Activated CD8-positive, alpha-beta memory T cell treated with anti-CD3 and anti-CD28 coated beads, Interleukin-2, amount 10 ng/mL, durations not matched to agents 7 days and 5 days (primary cell): ENCODE results near the gene WASHC1. TPM values are rescaled to one million over a fixed set of nuclear protein-coding genes. Genes with fewer than 3 reads are reported as not detected.
A peak's percentile ranks its signal among the peaks of the same experiment; 100 is the strongest.
"Not testable (repeated sequence)": the region's sequence is repeated elsewhere in the genome, so short reads cannot be mapped to it uniquely, and the experiment has no call there.

Experiments used
- ATAC-seq: fragments of 150-1000 bp; cut with Tn5 transposase; one replicate; pipeline ENCODE4 v1.10.0; 2021; ENCODE audit warnings: moderate library complexity
- CTCF ChIA-PET: fragments of 350-600 bp; sonication (Branson Sonifier 250); formaldehyde crosslinking; loops from one replicate; lab custom pipeline; 2021; ENCODE audit warnings: antibody characterized with exemption; lab: Charles Lee
- DNase-seq: peaks from one replicate; pipeline ENCODE4 v3.0.0-alpha.2; 2020
- H3K27ac Mint-ChIP-seq: one replicate; pipeline ENCODE4 v1.8.0; 2021; ENCODE audit warnings: mild to moderate bottlenecking, mixed read lengths
- H3K27me3 Mint-ChIP-seq: one replicate; pipeline ENCODE4 v1.8.0; 2021; ENCODE audit warnings: mixed read lengths
- H3K36me3 Mint-ChIP-seq: one replicate; pipeline ENCODE4 v1.8.0; 2021; ENCODE audit warnings: mild to moderate bottlenecking, mixed read lengths
- H3K4me1 Mint-ChIP-seq: one replicate; pipeline ENCODE4 v1.8.0; 2021; ENCODE audit warnings: mixed read lengths
- H3K4me3 Mint-ChIP-seq: one replicate; pipeline ENCODE4 v1.8.0; 2021; ENCODE audit warnings: mild to moderate bottlenecking, moderate library complexity, mixed read lengths
- H3K9me3 Mint-ChIP-seq: one replicate; pipeline ENCODE4 v1.8.0; 2022; ENCODE audit warnings: low read depth, mixed read lengths
- total RNA-seq, 2 experiments: library from RNA; stranded (reverse); gene quantifications; one replicate each; pipeline ENCODE4 v1.2.3, GENCODE V29; 2021

WASHC1 gene
- 10 to 100 TPM; 18.6 to 23.9 TPM for total RNA-seq

- H3K4me1 Mint-ChIP-seq, H3K4me3 Mint-ChIP-seq, H3K27me3 Mint-ChIP-seq, DNase-seq, CTCF ChIA-PET, ATAC-seq, H3K9me3 Mint-ChIP-seq, H3K27ac Mint-ChIP-seq, H3K36me3 Mint-ChIP-seq: not testable (repeated sequence)
These were observed at the start of gene WASHC1 for GRCh38 chr9:29356-29755. Gene WASHC1 (minus strand): TSS chr9:29456. CDS start chr9:24999, 4,457 bp downstream.

GRCh38 chr9:78333-78732, 49.1 kb upstream of the WASHC1 start:
- CTCF ChIA-PET: not testable (repeated sequence)

DNA sequence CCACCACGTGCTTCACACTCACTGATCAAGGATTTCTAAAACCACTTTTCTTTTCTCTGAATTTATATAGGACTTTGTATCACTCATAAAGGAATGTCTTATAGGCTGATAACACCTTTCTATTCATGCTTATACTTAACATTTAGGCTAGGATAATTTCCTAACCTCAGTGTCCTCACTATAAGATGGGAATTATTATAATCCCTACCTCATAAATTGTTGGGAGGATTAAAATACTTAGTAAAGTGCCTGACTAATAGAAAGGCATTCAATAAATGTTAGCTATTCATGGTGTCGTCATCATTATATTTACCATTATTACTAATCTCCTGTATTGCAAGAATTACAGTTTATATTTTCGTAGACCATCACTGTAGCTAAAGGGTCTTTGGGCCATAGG, 47.1 kb upstream of the WASHC1 start:
- not testable (repeated sequence) for H3K27ac Mint-ChIP-seq

More at GRCh38 chr9:78333-78732, 49.1 kb upstream of the WASHC1 start:
- H3K4me1 Mint-ChIP-seq, ATAC-seq, DNase-seq, H3K9me3 Mint-ChIP-seq, H3K4me3 Mint-ChIP-seq, H3K27ac Mint-ChIP-seq, H3K36me3 Mint-ChIP-seq: not testable (repeated sequence)
- H3K27me3 Mint-ChIP-seq: peaks cover 19% of the 10 kb centered on the region

GRCh38 chr9:73900-74525, 44.8 kb upstream of the WASHC1 start:
- ATAC-seq, CTCF ChIA-PET, H3K27ac Mint-ChIP-seq, H3K4me1 Mint-ChIP-seq, H3K36me3 Mint-ChIP-seq, DNase-seq, H3K9me3 Mint-ChIP-seq: not testable (repeated sequence)
- Mint-ChIP-seq H3K27me3 (peaks cover 15% of the 10 kb centered on the region), H3K4me3 (peak overlapping the region; percentile 58)

More for the DNA sequence above, 47.1 kb upstream of the WASHC1 start:
- H3K4me1 Mint-ChIP-seq, DNase-seq, H3K9me3 Mint-ChIP-seq, ATAC-seq, H3K36me3 Mint-ChIP-seq, CTCF ChIA-PET, H3K4me3 Mint-ChIP-seq: not testable (repeated sequence)
- peaks cover 18% of the 10 kb centered on the region for H3K27me3 Mint-ChIP-seq

- H3K9me3 Mint-ChIP-seq, H3K36me3 Mint-ChIP-seq, H3K27ac Mint-ChIP-seq, CTCF ChIA-PET, DNase-seq, H3K4me1 Mint-ChIP-seq: not testable (repeated sequence)
- Mint-ChIP-seq H3K4me3 (peak overlapping the region; percentile 58), H3K27me3 (peaks cover 15% of the 10 kb centered on the region)
- peak; percentile 70 for ATAC-seq
These were observed 44.0 kb upstream of the WASHC1 start for GRCh38 chr9:73076-73899.

DNA sequence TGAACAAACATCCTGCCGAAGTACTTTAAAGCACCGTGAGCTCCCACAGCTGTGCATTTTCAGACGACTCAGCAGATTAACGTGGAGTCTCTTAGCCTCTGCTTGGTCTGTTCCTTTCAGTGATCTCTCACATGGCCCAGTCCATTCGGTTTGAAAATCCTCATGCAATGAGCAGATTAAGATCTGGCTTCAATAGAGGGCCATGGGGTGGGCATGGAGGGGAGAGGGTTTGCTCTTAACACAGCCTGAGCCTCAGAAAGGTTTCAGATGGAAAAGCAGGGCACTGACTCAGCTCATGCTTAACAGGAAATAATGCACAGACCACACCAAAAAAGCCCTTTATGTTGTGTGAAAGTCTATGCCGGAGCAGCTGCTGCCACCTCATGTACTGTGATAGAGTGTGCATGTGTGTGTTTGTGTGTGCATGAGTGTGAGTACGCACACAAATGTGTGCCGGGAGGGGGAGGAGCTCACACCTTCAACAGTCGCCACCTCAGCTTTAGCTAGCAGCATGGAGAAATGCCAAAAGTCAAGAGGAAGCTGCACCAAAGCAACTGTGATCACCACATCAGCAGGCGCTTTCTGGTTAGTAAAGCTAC, 33.9 kb upstream of the WASHC1 start:
- CTCF ChIA-PET: not testable (repeated sequence)
- ATAC-seq: peak; percentile 95
- H3K27ac Mint-ChIP-seq: peak overlapping the region; percentile 74

GRCh38 chr9:52678-53077, 23.4 kb upstream of the WASHC1 start:
- H3K4me1 Mint-ChIP-seq, DNase-seq, CTCF ChIA-PET, H3K36me3 Mint-ChIP-seq, H3K9me3 Mint-ChIP-seq, ATAC-seq, H3K27ac Mint-ChIP-seq, H3K27me3 Mint-ChIP-seq, H3K4me3 Mint-ChIP-seq: not testable (repeated sequence)

More for the DNA sequence above, 33.9 kb upstream of the WASHC1 start:
- not testable (repeated sequence) for H3K9me3 Mint-ChIP-seq, H3K4me1 Mint-ChIP-seq, H3K27me3 Mint-ChIP-seq, H3K36me3 Mint-ChIP-seq
- peak; percentile 72 for DNase-seq
- H3K4me3 Mint-ChIP-seq: peak overlapping the region; percentile 43

DNA sequence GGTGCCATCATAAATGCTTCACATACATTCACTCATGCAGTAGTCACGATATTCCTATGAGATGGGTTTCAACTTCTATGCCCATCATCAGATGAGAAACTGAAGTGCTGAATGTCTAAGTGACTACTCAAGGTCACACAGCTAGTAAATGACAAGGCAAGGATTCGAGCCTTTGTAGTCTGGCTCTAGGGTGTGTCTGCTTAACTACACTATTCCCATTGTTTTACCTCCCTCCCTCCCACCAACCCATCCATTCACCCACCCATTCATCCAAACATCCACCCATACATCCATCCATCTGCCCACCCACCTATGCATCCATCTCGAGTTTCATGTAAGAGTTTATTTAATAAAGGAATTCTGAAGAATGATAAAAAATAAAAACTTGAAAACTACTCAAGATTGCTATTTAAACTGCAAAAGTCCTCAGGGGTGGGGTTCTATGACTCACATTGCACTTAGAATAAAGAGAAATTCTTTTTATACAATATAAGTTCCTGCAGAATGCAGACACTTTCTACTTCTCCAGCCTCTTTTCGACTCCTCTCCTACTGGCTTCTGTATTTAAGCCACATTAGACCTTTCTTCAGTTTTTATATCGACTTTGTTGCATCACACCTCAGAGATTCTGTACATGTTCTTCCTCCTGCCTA, 19.1 kb upstream of the WASHC1 start:
- DNase-seq, H3K36me3 Mint-ChIP-seq, H3K27ac Mint-ChIP-seq, H3K4me1 Mint-ChIP-seq, H3K4me3 Mint-ChIP-seq, H3K9me3 Mint-ChIP-seq, CTCF ChIA-PET, H3K27me3 Mint-ChIP-seq, ATAC-seq: not testable (repeated sequence)

DNA sequence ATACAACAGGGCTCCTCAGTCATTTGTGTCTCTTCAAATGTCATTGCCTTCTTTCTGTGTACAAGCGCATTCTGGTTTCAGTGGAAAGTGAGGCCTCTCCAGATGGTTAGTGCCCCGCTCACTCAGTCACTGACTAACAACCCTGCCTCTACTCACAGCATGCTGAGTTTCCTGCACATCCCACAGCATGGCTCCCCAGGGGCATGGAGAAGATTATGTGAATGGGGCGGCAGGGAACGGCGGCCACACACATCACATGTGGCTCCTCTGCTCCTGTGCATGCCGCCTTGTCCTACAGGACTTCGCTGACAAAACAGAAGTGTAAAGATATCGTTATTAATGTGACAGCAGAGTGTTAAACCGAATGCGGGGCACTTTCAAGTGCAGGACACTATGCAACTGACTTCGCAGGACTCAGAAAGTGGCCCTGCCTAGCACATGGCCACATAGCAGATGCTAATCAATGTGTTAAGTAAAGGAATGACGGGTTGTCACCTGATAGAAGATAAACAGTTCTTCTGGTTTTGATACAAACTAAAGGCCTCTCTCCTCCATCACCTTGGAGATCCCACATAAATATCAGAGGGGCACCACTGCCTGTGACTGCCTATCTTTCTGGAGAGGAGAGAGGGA, 17.5 kb upstream of the WASHC1 start:
- ATAC-seq, H3K36me3 Mint-ChIP-seq, H3K9me3 Mint-ChIP-seq, H3K4me1 Mint-ChIP-seq, DNase-seq, H3K4me3 Mint-ChIP-seq, H3K27ac Mint-ChIP-seq, CTCF ChIA-PET: not testable (repeated sequence)
- peaks cover 11% of the 10 kb centered on the region for H3K27me3 Mint-ChIP-seq

DNA sequence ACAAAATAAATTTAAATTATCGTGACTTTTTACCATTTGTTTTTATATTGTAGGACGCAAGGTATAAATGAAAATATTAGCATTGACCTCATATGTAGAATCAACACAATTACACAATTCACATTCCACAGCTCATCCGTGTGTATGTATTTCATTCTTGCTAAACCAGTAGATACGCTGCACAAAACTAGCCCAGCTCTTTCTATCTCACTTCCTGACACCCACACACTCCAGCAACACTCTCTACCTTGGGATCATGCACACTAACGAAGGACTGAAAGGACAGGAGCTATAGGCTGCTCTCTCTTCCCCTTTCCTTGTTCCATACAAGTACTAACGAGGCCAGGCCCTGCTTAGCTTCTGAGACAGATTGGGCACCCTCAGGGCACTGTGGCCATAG, 16.9 kb upstream of the WASHC1 start:
- H3K4me1 Mint-ChIP-seq, CTCF ChIA-PET, H3K36me3 Mint-ChIP-seq, DNase-seq, H3K9me3 Mint-ChIP-seq, H3K4me3 Mint-ChIP-seq, H3K27ac Mint-ChIP-seq, ATAC-seq: not testable (repeated sequence)
- H3K27me3 Mint-ChIP-seq: peaks cover 12% of the 10 kb centered on the region

DNA sequence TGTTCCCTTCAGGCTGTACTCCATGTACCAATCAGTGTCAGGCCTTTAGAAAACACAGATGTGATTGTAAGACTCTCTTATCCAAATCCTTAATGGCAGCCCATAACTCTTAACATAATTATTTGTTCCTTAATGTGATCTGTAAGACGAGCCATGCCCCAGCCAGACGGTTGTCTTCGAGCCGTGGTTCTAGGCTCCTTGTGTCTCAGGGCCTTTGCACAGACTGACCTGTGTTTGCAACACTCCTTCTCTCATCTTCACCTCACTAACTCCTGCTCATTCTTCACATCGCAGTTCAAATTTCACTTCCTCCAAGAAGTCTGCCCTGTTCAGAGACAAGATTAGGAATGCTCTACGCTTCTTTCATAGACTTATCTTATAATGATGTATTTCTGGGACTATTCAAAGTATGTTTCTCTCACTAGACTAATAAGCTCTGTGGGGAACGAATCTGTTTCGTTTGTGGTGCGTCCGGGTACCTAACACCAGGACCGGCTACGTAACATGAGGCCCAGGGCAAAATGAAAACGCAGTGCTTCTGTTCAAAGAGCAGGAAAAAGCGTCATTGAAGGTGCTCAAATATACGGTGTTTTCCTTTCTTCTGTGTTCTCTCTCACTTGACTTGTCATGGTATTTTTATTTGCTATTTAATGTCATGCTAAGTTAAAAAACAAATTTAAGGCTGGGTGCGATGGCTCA, 16.1 kb upstream of the WASHC1 start:
- CTCF ChIA-PET, H3K9me3 Mint-ChIP-seq, ATAC-seq, H3K4me3 Mint-ChIP-seq, DNase-seq, H3K36me3 Mint-ChIP-seq, H3K4me1 Mint-ChIP-seq, H3K27ac Mint-ChIP-seq: not testable (repeated sequence)
- peaks cover 12% of the 10 kb centered on the region for H3K27me3 Mint-ChIP-seq

DNA sequence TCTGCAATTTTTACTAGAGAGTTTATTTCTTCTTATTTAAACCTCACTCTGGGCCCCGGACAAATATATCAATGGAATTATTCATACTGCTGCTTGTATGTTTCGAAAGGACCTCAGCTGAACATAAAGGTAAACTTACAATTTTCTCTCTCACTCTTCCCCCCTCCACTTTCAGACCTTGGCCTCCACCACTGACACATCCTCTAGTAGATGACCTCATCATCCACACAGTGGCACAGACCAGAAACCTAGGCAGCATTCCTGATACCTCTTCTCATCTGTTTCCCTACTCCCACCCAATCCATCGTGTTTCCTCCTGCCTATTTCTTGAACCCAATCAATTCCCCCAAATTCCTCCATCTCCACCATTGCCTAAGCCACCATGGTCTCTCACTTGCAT, 15.2 kb upstream of the WASHC1 start:
- H3K36me3 Mint-ChIP-seq, CTCF ChIA-PET, H3K4me1 Mint-ChIP-seq, DNase-seq, H3K9me3 Mint-ChIP-seq, ATAC-seq, H3K4me3 Mint-ChIP-seq, H3K27ac Mint-ChIP-seq: not testable (repeated sequence)
- peaks cover 12% of the 10 kb centered on the region for H3K27me3 Mint-ChIP-seq
